SK-N-SH (cell line): Measurements from ENCODE around the gene TECR. TPM values are rescaled to one million over a fixed set of nuclear protein-coding genes. Genes with fewer than 3 reads are reported as not detected.

Source experiments
- CTCF ChIA-PET: fragments of 300-600, 350-600 bp; formaldehyde crosslinking; extraction: SDS; loops from one replicate; lab custom pipeline; 2021; lab: Yijun Ruan, JAX
- POLR2A ChIA-PET: fragments of 350-600 bp; sonication (Branson Sonifier 250); formaldehyde crosslinking; extraction: SDS; loops from one replicate; lab custom pipeline; 2020; ENCODE audit warnings: antibody characterized with exemption, inconsistent platforms; lab: Yijun Ruan, JAX
- DNase-seq: peaks from one replicate; pipeline ENCODE4 v3.0.0; 2012
- H2AFZ ChIP-seq: fragments of 200-600 bp; sonication (generic); 2 replicates; pipeline ENCODE4 v1.8.1; 2016; ENCODE audit warnings: antibody characterized with exemption, mild to moderate bottlenecking, low read depth
- H3F3A ChIP-seq: fragments of 200-600 bp; sonication (generic); replicated peaks from 2 replicates; pipeline ENCODE3; 2016; ENCODE audit warnings: antibody characterized with exemption, mild to moderate bottlenecking; ENCODE audit not compliant: insufficient read depth
- H3K27ac ChIP-seq, 2 experiments: fragments of 200-500 bp in 1 of 2; fragments of 200-600 bp in 1 of 2; sonication (Bioruptor generic) in 1 of 2; sonication (generic), shearing (Covaris generic) in 1 of 2; 2 replicates each; pipeline versions ENCODE4 v1.5.1 to v1.6.1; 2014 to 2016; ENCODE audit warnings: low read depth in 2 of 2, inconsistent platforms in 1 of 2, low read length in 1 of 2, mild to moderate bottlenecking in 1 of 2, mixed read lengths in 1 of 2
- H3K27me3 ChIP-seq: fragments of 200-600 bp; sonication (generic), shearing (Covaris generic); 2 replicates; pipeline ENCODE4 v1.6.1; 2016; ENCODE audit warnings: mixed run types; ENCODE audit not compliant: insufficient read depth
- H3K36me3 ChIP-seq, 2 experiments: fragments of 200-500 bp in 1 of 2; fragments of 200-600 bp in 1 of 2; sonication (Bioruptor generic) in 1 of 2; sonication (generic) in 1 of 2; replicated peaks in 1 of 2; 2 replicates each; pipeline versions ENCODE3 to v1.5.1; 2014 to 2016; ENCODE audit warnings: low read length in 1 of 2, mild to moderate bottlenecking in 1 of 2; ENCODE audit not compliant: insufficient read depth in 2 of 2, control insufficient read depth in 1 of 2
- H3K4me1 ChIP-seq, 2 experiments: fragments of 200-500 bp in 1 of 2; fragments of 200-600 bp in 1 of 2; sonication (Bioruptor generic) in 1 of 2; sonication (generic), shearing (Covaris generic) in 1 of 2; 2 replicates each; pipeline versions ENCODE4 v1.5.1 to v1.6.1; 2014 to 2016; ENCODE audit warnings: low read depth in 1 of 2, low read length in 1 of 2, mixed run types in 1 of 2; ENCODE audit not compliant: insufficient read depth in 2 of 2, control insufficient read depth in 1 of 2
- H3K4me2 ChIP-seq: fragments of 200-600 bp; sonication (generic), shearing (Covaris generic); 2 replicates; pipeline ENCODE4 v1.6.1; 2017; ENCODE audit warnings: mixed run types
- H3K4me3 ChIP-seq, 2 experiments: fragments of 200-500 bp in 1 of 2; fragments of 200-600 bp in 1 of 2; sonication (Bioruptor generic) in 1 of 2; sonication (generic), shearing (Covaris generic) in 1 of 2; 2 replicates each; pipeline versions ENCODE4 v1.5.1 to v1.8.1; 2014 to 2016; ENCODE audit warnings: low read depth in 2 of 2, inconsistent platforms in 1 of 2, low read length in 1 of 2, mild to moderate bottlenecking in 1 of 2, mixed read lengths in 1 of 2, moderate library complexity in 1 of 2
- H3K79me2 ChIP-seq: fragments of 200-600 bp; sonication (generic); 2 replicates; pipeline ENCODE4 v1.8.1; 2017; ENCODE audit warnings: mild to moderate bottlenecking; ENCODE audit not compliant: insufficient read depth
- H3K9ac ChIP-seq: fragments of 200-600 bp; sonication (generic); 2 replicates; pipeline ENCODE4 v1.6.1; 2017; ENCODE audit warnings: mixed run types
- H3K9me2 ChIP-seq: fragments of 200-600 bp; sonication (generic); 2 replicates; pipeline ENCODE4 v1.6.1; 2017; ENCODE audit warnings: mixed run types
- H3K9me3 ChIP-seq: fragments of 200-600 bp; sonication (generic); 2 replicates; pipeline ENCODE4 v1.6.1; 2017; ENCODE audit warnings: mixed run types, mild to moderate bottlenecking, moderate library complexity
- H4K20me1 ChIP-seq: fragments of 200-600 bp; sonication (generic); 2 replicates; pipeline ENCODE4 v1.6.1; 2017; ENCODE audit warnings: mild to moderate bottlenecking, mixed run types; ENCODE audit not compliant: insufficient read depth
- CHD2 ChIP-seq: fragments of 150-350 bp; IDR thresholded peaks from 2 replicates; pipeline ENCODE4 v1.6.1; 2018; ENCODE audit warnings: low read length; ENCODE audit not compliant: partially characterized antibody
- ELF1 ChIP-seq: IDR thresholded peaks from 2 replicates; pipeline ENCODE4 v1.4.0; 2012
- EP300 ChIP-seq, 2 experiments: IDR thresholded peaks; 2 replicates each; pipeline versions ENCODE4 v1.4.0 to v1.6.1; 2012; ENCODE audit warnings: borderline replicate concordance in 1 of 2, low read depth in 1 of 2, low read length in 1 of 2
- EZH2phosphoT487 ChIP-seq: fragments of 200-600 bp; sonication (generic); IDR thresholded peaks from 2 replicates; pipeline ENCODE4 v1.6.1; 2017; ENCODE audit warnings: low read depth, mixed run types, mild to moderate bottlenecking, antibody characterized with exemption, moderate library complexity, borderline replicate concordance
- FOXJ3 ChIP-seq: sonication (generic); formaldehyde crosslinking; IDR thresholded peaks from 2 replicates; pipeline ENCODE4 v1.5.1; 2020; ENCODE audit warnings: mild to moderate bottlenecking, missing genetic modification reagents
- FOXM1 ChIP-seq: IDR thresholded peaks from 2 replicates; pipeline ENCODE4 v1.4.0; 2012; ENCODE audit warnings: low read depth, mild to moderate bottlenecking
- IRF3 ChIP-seq: fragments of 150-350 bp; IDR thresholded peaks from 2 replicates; pipeline ENCODE4 v1.6.1; 2016; ENCODE audit warnings: mild to moderate bottlenecking, low read depth, low read length
- JUND ChIP-seq: IDR thresholded peaks from 2 replicates; pipeline ENCODE4 v1.4.0; 2012
- MAX ChIP-seq: IDR thresholded peaks from 2 replicates; pipeline ENCODE4 v1.4.0; 2012; ENCODE audit warnings: low read depth
- PBX3 ChIP-seq: IDR thresholded peaks from 2 replicates; pipeline ENCODE4; 2012
- POLR2AphosphoS5 ChIP-seq: IDR thresholded peaks from 2 replicates; pipeline ENCODE4 v1.6.1; 2012; ENCODE audit warnings: low read depth, low read length
- RCOR1 ChIP-seq: fragments of 150-350 bp; IDR thresholded peaks from 2 replicates; pipeline ENCODE4 v1.6.1; 2017; ENCODE audit warnings: antibody characterized with exemption, low read length
- RXRA ChIP-seq: IDR thresholded peaks from 2 replicates; pipeline ENCODE4 v1.4.0; 2012; ENCODE audit warnings: low read depth, mild to moderate bottlenecking, borderline replicate concordance
- SIN3A ChIP-seq: IDR thresholded peaks from 2 replicates; pipeline ENCODE4 v1.6.1; 2012; ENCODE audit warnings: low read depth, mild to moderate bottlenecking, low read length, moderate library complexity, borderline replicate concordance
- TAF1 ChIP-seq: IDR thresholded peaks from 2 replicates; pipeline ENCODE4 v1.6.1; 2012; ENCODE audit warnings: low read depth, mild to moderate bottlenecking, low read length, moderate library complexity, borderline replicate concordance
- TEAD4 ChIP-seq: IDR thresholded peaks from 2 replicates; pipeline ENCODE4 v1.4.0; 2012; ENCODE audit warnings: mild to moderate bottlenecking, borderline replicate concordance; ENCODE audit not compliant: insufficient read depth
- USF2 ChIP-seq: fragments of 150-350 bp; IDR thresholded peaks from 2 replicates; pipeline ENCODE4 v1.6.1; 2017; ENCODE audit warnings: antibody characterized with exemption, low read length, low read depth, borderline replicate concordance
- YY1 ChIP-seq: IDR thresholded peaks from 2 replicates; pipeline ENCODE4 v1.4.0; 2012; ENCODE audit warnings: low read depth, mild to moderate bottlenecking
- ZBTB33 ChIP-seq: IDR thresholded peaks from 2 replicates; pipeline ENCODE4 v1.4.0; 2012; ENCODE audit warnings: low read depth, borderline replicate concordance
- WGBS: methylation state at CpG from one replicate; pipeline ENCODE4 v1.1.6; 2017; ENCODE audit warnings: low lambda C conversion rate; 5-methylcytosine and 5-hydroxymethylcytosine counted together
- polyA plus RNA-seq, 3 experiments: library from polyadenylated mRNA; depleted of rRNA; stranded (reverse); fragments of >200 nt; gene quantifications; 2 replicates each; pipeline ENCODE4 v1.2.3, GENCODE V29; 2012

TECR gene
- polyA plus RNA-seq, 1 of the 3 experiments (the other 2 are of a cell fraction) = 110 TPM

- POLR2A ChIA-PET = no interaction called here
- CTCF ChIA-PET = no interaction called here
- H3K27ac ChIP-seq = no peak overlapping the region
- WGBS = 63% methylated on average over 10 of the region's 11 CpGs
- no peak overlapping the region for H3K4me3 ChIP-seq
- H4K20me1 ChIP-seq = no peaks in the 10 kb centered on the region
- no peaks in the 10 kb centered on the region for H3K36me3 ChIP-seq
- H3K9me2 ChIP-seq = no peaks in the 10 kb centered on the region
- no peak overlapping the region for H3K9ac ChIP-seq
- H2AFZ ChIP-seq = no peak overlapping the region
- TF ChIP-seq IRF3 (no peak), CHD2 (no peak), TEAD4 (no peak), USF2 (no peak), PBX3 (no peak), POLR2AphosphoS5 (no peak), RCOR1 (no peak), JUND (no peak), ZBTB33 (no peak), TAF1 (no peak), ELF1 (no peak), FOXJ3 (CRISPR knock-in tag) (no peak), FOXM1 (no peak), SIN3A (no peak), EZH2phosphoT487 (no peak), EP300 (IDR thresholded peaks at IDR 0.05; ENCODE audit: borderline replicate concordance in 1 of 2, low read depth in 1 of 2, low read length in 1 of 2) (no peak), YY1 (no peak), RXRA (no peak), MAX (no peak)
- peaks cover 0 to 1% of the 10 kb centered on the region in 2 experiments; a peak in 1 of 4 replicates for H3K4me1 ChIP-seq
- no peaks in the 10 kb centered on the region for H3K79me2 ChIP-seq
- no peaks in the 10 kb centered on the region for H3K27me3 ChIP-seq
- no peaks in the 10 kb centered on the region for H3K9me3 ChIP-seq
- no peak overlapping the region for H3K4me2 ChIP-seq
- no peak for DNase-seq
- H3F3A ChIP-seq = peaks cover 28% of the 10 kb centered on the region
Measured at GRCh38 chr19:14502334-14503092, 26.9 kb upstream of the TECR start.
